ENCODE results near the gene SRPK2.

Gene SRPK2

DNA sequence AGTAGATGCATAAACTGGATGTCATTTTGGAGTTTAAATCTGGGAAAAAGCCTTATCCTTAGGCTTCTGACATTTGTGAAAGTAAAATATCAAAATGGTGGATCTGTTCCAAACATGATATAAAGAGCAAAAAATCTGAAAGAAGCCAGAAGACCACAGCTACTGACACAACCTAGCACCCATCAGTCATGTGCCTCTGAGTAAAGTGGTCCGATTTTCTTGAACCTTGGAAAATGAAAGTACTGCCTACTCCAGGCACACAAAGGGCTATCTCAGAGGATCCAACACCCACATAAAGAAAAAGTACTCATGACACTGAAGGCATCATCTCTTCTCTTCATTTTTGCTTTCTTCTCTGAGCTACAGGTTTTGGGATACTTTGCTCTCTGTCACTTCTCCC, 224.0 kb downstream of the SRPK2 start:
- H3K27me3 ChIP-seq (ENCODE audit: control insufficient read depth, insufficient read depth, low read length): no peaks in the 10 kb centered on the region
- H3K4me1 ChIP-seq (ENCODE audit: control insufficient read depth, insufficient read depth, low read length): no peaks in the 10 kb centered on the region
- no peaks in the 10 kb centered on the region for H3K9me3 ChIP-seq (replicated peaks; ENCODE audit: low read length)
- peaks cover 34% of the 10 kb centered on the region for H3K36me3 ChIP-seq (ENCODE audit: insufficient read depth, low read length)
- H3K4me2 ChIP-seq (ENCODE audit: low read length): no peak overlapping the region
- no peak overlapping the region for H3K4me3 ChIP-seq (ENCODE audit: low read length)
- no peak overlapping the region for H3K9ac ChIP-seq (ENCODE audit: low read depth, low read length)

DNA sequence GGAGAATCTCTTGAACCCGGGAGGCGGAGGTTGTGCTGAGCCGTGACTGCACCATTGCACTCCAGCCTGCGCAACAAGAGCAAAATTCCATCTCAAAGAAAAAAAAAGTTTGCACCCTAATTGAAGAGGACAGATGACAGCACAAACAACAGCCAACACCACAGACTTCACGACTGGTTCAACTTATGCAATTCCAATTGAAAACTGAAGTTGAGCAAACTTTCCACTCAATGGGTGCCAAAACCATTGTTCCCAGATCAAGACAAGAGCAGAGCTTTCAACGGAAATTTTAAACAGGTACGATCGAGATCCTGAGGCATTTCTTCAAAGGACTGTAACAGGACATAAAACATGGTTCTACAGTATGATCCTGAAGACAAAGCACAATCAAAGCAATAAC, 225.0 kb downstream of the SRPK2 start:
- H3K4me2 ChIP-seq (ENCODE audit: low read length): no peak overlapping the region
- no peaks in the 10 kb centered on the region for H3K4me1 ChIP-seq (ENCODE audit: control insufficient read depth, insufficient read depth, low read length)
- no peak overlapping the region for H3K4me3 ChIP-seq (ENCODE audit: low read length)
- H3K27me3 ChIP-seq (ENCODE audit: control insufficient read depth, insufficient read depth, low read length): no peaks in the 10 kb centered on the region
- peaks cover 34% of the 10 kb centered on the region for H3K36me3 ChIP-seq (ENCODE audit: insufficient read depth, low read length)
- no peaks in the 10 kb centered on the region for H3K9me3 ChIP-seq (replicated peaks; ENCODE audit: low read length)
- H3K9ac ChIP-seq (ENCODE audit: low read depth, low read length): no peak overlapping the region

- H3K36me3 ChIP-seq (ENCODE audit: insufficient read depth, low read length): peaks cover 20% of the 10 kb centered on the region
- no peak overlapping the region for H3K4me3 ChIP-seq (ENCODE audit: low read length)
- no peaks in the 10 kb centered on the region for H3K27me3 ChIP-seq (ENCODE audit: control insufficient read depth, insufficient read depth, low read length)
- no peaks in the 10 kb centered on the region for H3K4me1 ChIP-seq (ENCODE audit: control insufficient read depth, insufficient read depth, low read length)
- no peak overlapping the region for H3K9ac ChIP-seq (ENCODE audit: low read depth, low read length)
- H3K9me3 ChIP-seq (replicated peaks; ENCODE audit: low read length): no peaks in the 10 kb centered on the region
- no peak overlapping the region for H3K4me2 ChIP-seq (ENCODE audit: low read length)
Observed at GRCh38 chr7:105161366-105161765, 227.4 kb downstream of the SRPK2 start.

DNA sequence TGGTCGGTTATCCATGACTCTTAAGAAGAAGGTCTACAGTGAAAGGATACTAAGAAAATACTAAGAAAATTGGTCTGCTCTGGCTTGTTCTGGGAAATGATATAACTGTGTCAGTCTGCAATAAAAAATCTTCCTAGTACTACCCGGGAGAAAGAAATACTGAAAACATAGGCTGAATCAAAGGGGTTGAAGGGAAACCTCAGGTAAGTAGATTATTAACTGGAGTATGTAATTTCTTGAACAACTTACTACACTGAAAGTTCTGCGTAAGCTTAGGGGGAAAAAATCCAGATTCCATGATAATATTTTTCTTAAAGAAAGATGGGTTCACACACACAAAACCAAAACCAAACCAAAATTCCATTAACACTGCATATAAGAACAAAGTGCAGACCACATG, 231.4 kb downstream of the SRPK2 start:
- Histone ChIP-seq H3K4me2 (ENCODE audit: low read length) (no peak overlapping the region), H3K9ac (ENCODE audit: low read depth, low read length) (no peak overlapping the region), H3K4me1 (ENCODE audit: control insufficient read depth, insufficient read depth, low read length) (no peaks in the 10 kb centered on the region), H3K4me3 (ENCODE audit: low read length) (no peak overlapping the region), H3K9me3 (replicated peaks; ENCODE audit: low read length) (no peaks in the 10 kb centered on the region), H3K27me3 (ENCODE audit: control insufficient read depth, insufficient read depth, low read length) (no peaks in the 10 kb centered on the region), H3K36me3 (ENCODE audit: insufficient read depth, low read length) (peaks cover 3% of the 10 kb centered on the region)

GRCh38 chr7:105156731-105157130, 232.0 kb downstream of the SRPK2 start:
- Histone ChIP-seq H3K4me3 (ENCODE audit: low read length) (no peak overlapping the region), H3K9ac (ENCODE audit: low read depth, low read length) (no peak overlapping the region), H3K4me1 (ENCODE audit: control insufficient read depth, insufficient read depth, low read length) (no peaks in the 10 kb centered on the region), H3K4me2 (ENCODE audit: low read length) (no peak overlapping the region), H3K27me3 (ENCODE audit: control insufficient read depth, insufficient read depth, low read length) (no peaks in the 10 kb centered on the region), H3K36me3 (ENCODE audit: insufficient read depth, low read length) (peaks cover 3% of the 10 kb centered on the region), H3K9me3 (replicated peaks; ENCODE audit: low read length) (no peaks in the 10 kb centered on the region)

GRCh38 chr7:105154084-105154483, 234.6 kb downstream of the SRPK2 start:
- H3K9me3 ChIP-seq (replicated peaks; ENCODE audit: low read length): no peaks in the 10 kb centered on the region
- peaks cover 3% of the 10 kb centered on the region for H3K36me3 ChIP-seq (ENCODE audit: insufficient read depth, low read length)
- no peak overlapping the region for H3K9ac ChIP-seq (ENCODE audit: low read depth, low read length)
- H3K4me2 ChIP-seq (ENCODE audit: low read length): no peak overlapping the region
- no peak overlapping the region for H3K4me3 ChIP-seq (ENCODE audit: low read length)
- no peaks in the 10 kb centered on the region for H3K27me3 ChIP-seq (ENCODE audit: control insufficient read depth, insufficient read depth, low read length)
- H3K4me1 ChIP-seq (ENCODE audit: control insufficient read depth, insufficient read depth, low read length): peaks cover 12% of the 10 kb centered on the region

DNA sequence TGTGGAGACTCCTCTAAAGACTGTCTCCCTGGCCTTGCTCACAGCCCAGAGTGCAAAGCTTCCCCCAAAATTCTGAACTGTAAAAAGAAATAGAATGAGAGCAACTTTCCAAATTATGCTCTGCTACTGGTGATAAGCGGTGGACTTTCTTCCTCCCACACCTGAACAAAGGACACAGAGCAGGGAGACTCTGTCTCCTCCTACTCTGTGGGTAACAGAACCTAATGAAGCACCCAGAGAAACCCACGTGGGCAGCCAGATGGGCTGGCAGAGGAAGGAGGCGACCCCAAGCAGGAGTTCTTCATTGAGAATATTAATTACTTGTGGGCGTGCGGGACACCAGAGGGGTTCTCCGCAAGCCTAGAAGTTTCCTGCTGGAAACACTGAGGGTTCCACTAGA, 235.2 kb downstream of the SRPK2 start:
- H3K9ac ChIP-seq (ENCODE audit: low read depth, low read length): no peak overlapping the region
- peaks cover 12% of the 10 kb centered on the region for H3K4me1 ChIP-seq (ENCODE audit: control insufficient read depth, insufficient read depth, low read length)
- no peaks in the 10 kb centered on the region for H3K9me3 ChIP-seq (replicated peaks; ENCODE audit: low read length)
- no peak overlapping the region for H3K4me3 ChIP-seq (ENCODE audit: low read length)
- no peaks in the 10 kb centered on the region for H3K27me3 ChIP-seq (ENCODE audit: control insufficient read depth, insufficient read depth, low read length)
- H3K4me2 ChIP-seq (ENCODE audit: low read length): no peak overlapping the region
- H3K36me3 ChIP-seq (ENCODE audit: insufficient read depth, low read length): peaks cover 3% of the 10 kb centered on the region

GRCh38 chr7:105151152-105151551, 237.6 kb downstream of the SRPK2 start:
- Histone ChIP-seq H3K27me3 (ENCODE audit: control insufficient read depth, insufficient read depth, low read length) (no peaks in the 10 kb centered on the region), H3K4me2 (ENCODE audit: low read length) (no peak overlapping the region), H3K9me3 (replicated peaks; ENCODE audit: low read length) (no peaks in the 10 kb centered on the region), H3K36me3 (ENCODE audit: insufficient read depth, low read length) (peaks cover 3% of the 10 kb centered on the region), H3K9ac (ENCODE audit: low read depth, low read length) (no peak overlapping the region), H3K4me3 (ENCODE audit: low read length) (no peak overlapping the region), H3K4me1 (ENCODE audit: control insufficient read depth, insufficient read depth, low read length) (peaks cover 12% of the 10 kb centered on the region)

DNA sequence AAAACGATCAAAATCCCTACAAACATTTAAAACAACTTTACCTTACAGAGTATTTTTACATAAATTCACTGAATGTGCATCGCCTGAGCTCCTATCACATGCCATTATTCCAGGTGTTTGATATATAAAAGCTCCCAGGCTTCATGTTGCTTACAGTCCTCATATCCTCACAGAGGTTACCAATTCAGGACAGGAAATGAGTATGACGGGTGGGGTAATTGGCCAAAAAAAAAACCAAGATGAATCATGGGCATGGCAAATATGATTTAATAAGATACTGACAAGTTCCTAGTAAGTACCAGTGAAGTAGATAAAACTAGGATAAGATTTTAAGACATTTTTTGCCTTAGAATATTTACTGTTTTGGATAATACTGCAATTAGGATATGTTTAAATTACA, 238.9 kb downstream of the SRPK2 start:
- Histone ChIP-seq H3K4me2 (ENCODE audit: low read length) (no peak overlapping the region), H3K4me1 (ENCODE audit: control insufficient read depth, insufficient read depth, low read length) (peaks cover 12% of the 10 kb centered on the region), H3K9me3 (replicated peaks; ENCODE audit: low read length) (no peaks in the 10 kb centered on the region), H3K27me3 (ENCODE audit: control insufficient read depth, insufficient read depth, low read length) (no peaks in the 10 kb centered on the region), H3K36me3 (ENCODE audit: insufficient read depth, low read length) (no peaks in the 10 kb centered on the region), H3K4me3 (ENCODE audit: low read length) (no peak overlapping the region), H3K9ac (ENCODE audit: low read depth, low read length) (no peak overlapping the region)

- peaks cover 2% of the 10 kb centered on the region for H3K4me1 ChIP-seq (ENCODE audit: control insufficient read depth, insufficient read depth, low read length)
- no peak overlapping the region for H3K4me2 ChIP-seq (ENCODE audit: low read length)
- H3K4me3 ChIP-seq (ENCODE audit: low read length): no peak overlapping the region
- no peaks in the 10 kb centered on the region for H3K9me3 ChIP-seq (replicated peaks; ENCODE audit: low read length)
- peaks cover 38% of the 10 kb centered on the region for H3K36me3 ChIP-seq (ENCODE audit: insufficient read depth, low read length)
- H3K27me3 ChIP-seq (ENCODE audit: control insufficient read depth, insufficient read depth, low read length): no peaks in the 10 kb centered on the region
- H3K9ac ChIP-seq (ENCODE audit: low read depth, low read length): no peak overlapping the region
Observed at GRCh38 chr7:105141068-105141467, 247.7 kb downstream of the SRPK2 start.

GRCh38 chr7:105139381-105139780, 249.3 kb downstream of the SRPK2 start:
- Histone ChIP-seq H3K36me3 (ENCODE audit: insufficient read depth, low read length) (peaks cover 35% of the 10 kb centered on the region), H3K4me1 (ENCODE audit: control insufficient read depth, insufficient read depth, low read length) (peaks cover 4% of the 10 kb centered on the region), H3K9ac (ENCODE audit: low read depth, low read length) (no peak overlapping the region), H3K4me3 (ENCODE audit: low read length) (no peak overlapping the region), H3K27me3 (ENCODE audit: control insufficient read depth, insufficient read depth, low read length) (no peaks in the 10 kb centered on the region), H3K9me3 (replicated peaks; ENCODE audit: low read length) (no peaks in the 10 kb centered on the region), H3K4me2 (ENCODE audit: low read length) (no peak overlapping the region)

DNA sequence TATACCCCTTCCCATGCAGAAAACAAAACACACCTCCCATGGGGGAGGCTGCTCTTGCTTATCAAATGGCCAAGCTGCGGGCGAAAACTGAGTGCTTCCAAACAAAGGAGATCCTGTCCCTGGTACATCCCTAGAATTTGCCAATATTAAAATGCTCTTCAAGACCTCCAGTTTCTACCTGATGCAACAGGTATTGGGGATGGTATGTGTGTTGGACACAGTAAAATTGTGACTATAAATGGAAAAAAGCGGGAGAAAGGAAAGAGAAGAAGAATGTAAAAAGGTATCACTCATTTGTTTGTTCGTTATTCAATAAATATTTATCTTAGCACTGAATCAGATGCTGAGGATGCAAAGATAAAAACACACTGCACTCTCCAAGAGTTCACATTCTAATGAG, 250.8 kb downstream of the SRPK2 start:
- H3K4me1 ChIP-seq (ENCODE audit: control insufficient read depth, insufficient read depth, low read length): peaks cover 4% of the 10 kb centered on the region
- peaks cover 30% of the 10 kb centered on the region for H3K36me3 ChIP-seq (ENCODE audit: insufficient read depth, low read length)
- no peak overlapping the region for H3K4me3 ChIP-seq (ENCODE audit: low read length)
- no peak overlapping the region for H3K4me2 ChIP-seq (ENCODE audit: low read length)
- no peaks in the 10 kb centered on the region for H3K9me3 ChIP-seq (replicated peaks; ENCODE audit: low read length)
- H3K9ac ChIP-seq (ENCODE audit: low read depth, low read length): no peak overlapping the region
- no peaks in the 10 kb centered on the region for H3K27me3 ChIP-seq (ENCODE audit: control insufficient read depth, insufficient read depth, low read length)
